Skeletal muscle cell (primary cell): ENCODE measurements around the gene SELENOF.

Experiments
- DNase-seq: peaks from one replicate; pipeline ENCODE4 v3.0.0-alpha.2; 2010; ENCODE audit warnings: low read depth
- H3K4me3 ChIP-seq: 2 replicates; pipeline ENCODE4 v1.5.1; 2011; ENCODE audit warnings: low read depth, mild to moderate bottlenecking, control low read depth, low read length, moderate library complexity

Gene SELENOF

DNA sequence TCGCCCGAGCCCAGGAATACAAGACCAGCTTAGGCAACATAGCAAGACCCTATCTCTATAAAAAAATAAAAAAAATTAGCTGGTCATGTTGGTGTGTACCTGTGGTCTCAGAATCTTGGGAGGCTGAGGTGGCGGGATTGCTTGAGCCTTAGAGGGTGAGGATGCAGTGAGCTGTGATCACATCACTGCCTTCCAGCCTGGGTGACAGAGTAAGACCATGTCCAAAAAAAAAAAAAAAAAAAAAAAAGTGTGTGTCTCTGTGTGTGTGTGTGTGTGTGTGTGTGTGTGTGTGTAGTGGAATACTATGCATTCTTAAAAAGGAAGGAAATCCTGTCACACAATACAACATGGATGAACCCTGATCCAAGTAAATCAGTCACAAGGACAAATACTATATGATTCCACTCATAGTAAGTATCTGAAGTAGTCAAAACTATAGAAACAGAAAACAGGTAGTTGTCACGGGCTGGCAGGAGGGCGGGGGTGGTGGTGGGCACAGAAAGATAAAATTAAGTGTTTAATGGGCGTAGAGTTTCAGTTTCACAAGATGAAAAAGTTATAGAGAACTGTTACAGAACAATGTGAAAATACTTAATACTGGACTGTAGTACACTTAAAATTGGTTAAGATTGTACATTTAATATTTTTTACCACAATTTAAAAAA is 47.8 kb downstream of the SELENOF start:
- no peak for DNase-seq
- no peak overlapping the region for H3K4me3 ChIP-seq

DNA sequence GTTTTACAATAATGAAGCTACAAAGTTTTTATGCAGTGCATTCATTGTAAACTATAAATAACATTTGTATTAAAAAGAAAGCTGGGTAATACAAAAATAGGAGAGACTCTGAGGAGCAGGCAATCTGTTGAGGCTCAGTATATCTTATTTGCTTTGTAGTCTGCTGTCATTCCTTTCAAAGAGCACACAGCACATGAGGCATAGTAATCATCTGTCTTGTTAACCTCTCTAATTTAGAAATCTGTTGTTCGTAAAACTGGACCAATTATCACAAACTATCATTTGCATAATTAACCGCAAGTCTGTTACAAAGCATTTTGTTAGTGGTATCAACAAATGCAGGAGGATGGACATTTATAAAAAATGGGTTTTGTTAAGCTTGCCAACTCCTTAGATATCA is 51.0 kb downstream of the SELENOF start:
- no peak overlapping the region for H3K4me3 ChIP-seq
- no peak for DNase-seq

DNA sequence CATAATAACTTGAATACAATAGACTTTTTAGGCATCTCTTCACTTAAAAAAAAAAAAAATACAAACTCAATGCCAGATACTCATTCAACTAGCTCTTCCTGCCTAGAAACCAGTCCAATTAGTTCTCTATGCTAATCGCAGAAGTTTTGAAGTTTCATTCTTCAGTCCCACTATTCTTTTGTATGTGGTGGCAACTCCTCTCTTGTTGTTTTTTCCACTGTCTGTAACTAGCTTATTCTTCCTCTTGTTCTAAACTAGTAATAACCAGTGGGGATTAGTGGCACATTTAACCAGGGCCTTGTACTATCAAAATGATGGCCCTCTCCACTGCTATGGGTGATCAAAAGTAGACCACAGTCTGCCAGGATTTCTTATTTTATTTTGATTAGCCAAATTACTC is 52.5 kb downstream of the SELENOF start:
- no peak for DNase-seq
- H3K4me3 ChIP-seq = no peak overlapping the region

DNA sequence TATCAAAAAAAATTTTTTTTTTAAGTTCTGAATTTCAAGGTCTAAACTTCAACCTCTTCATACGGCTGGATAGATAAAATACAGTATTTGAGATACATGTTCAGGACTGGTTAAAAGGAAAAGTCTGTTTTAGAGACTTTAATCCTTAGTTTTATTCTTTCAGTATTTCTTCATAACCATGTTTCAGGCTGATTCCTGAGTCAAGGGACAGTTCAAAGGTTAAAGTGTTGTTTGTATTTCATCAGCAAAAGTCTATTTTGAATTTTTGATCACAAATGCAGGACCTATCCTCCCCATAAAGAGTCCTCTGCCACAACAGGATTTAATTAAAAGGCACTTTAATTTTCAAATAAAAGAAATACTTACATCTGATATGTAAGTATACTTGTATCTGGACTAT is 53.5 kb downstream of the SELENOF start:
- H3K4me3 ChIP-seq = no peak overlapping the region
- DNase-seq = no peak

DNA sequence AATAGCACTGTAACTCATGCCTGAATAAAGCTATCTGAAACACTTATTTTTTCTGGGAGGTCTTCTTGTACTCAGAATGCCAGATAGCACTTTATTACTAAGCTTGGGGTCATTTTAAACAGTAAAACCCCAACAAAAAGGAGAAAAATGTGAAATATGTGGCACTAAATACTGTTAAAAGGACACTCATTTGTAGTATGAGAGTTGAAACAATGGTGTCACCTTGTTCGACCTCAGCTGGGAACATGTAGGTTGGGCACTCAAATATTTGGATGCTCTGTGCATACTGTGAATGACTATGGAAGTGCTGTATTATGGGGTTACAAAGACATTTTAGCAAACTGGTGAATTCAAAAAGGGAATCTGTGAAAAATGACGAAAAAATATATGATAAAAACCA is 53.9 kb downstream of the SELENOF start:
- DNase-seq = no peak
- H3K4me3 ChIP-seq = no peak overlapping the region

DNA sequence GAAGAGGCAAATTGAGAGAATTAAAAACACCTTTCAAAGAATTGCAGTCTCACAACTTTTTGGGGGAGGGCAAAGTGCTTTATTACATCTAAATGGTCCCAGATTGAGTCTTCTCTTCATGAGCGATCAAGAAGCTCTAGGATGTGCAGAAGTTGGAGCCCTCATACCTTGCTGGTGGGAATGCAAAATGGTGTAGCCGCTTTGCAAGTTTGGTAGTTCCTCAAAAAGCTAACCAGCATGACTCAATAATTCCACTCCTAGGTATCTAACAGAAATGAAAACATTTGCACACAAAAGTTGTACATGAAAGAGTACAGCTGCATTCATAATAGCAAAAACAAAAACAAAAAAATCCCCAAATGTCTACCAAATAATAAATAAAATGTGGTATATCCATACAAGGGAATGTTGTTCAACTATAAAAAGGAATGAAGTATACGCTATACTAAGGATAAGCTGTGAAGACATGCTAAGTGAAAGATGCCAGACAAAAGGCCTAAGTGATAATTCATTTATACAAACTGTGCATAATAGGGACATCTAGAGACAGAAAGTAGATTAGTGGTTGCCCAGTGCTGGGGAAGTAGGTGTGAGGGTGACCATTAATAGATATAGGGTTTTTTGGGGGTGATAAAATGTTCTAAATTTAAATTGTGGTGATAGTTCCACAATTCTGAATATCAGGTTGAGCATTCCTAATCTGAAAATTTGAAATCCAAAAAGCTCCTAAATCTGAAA is 55.2 kb downstream of the SELENOF start:
- H3K4me3 ChIP-seq = no peak overlapping the region
- no peak for DNase-seq

DNA sequence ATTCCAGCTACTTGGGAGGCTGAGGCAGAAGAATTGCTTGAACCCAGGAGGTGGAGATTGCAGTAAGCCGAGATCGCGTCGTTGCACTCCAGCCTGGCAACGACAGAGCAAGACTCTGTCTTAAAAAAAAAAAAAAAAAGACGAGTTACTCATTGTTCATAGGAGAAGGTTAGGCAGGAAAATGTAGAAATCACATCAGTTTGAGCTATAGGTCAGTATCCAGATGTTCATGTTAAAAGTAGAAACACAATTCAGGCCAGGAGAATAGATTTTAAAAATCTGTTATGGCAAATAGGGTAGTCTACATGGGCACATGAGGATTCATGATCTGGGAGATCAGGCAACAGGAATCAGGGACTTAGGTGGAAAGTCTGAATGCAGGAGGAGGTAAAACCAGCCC is 57.7 kb downstream of the SELENOF start:
- no peak for DNase-seq
- no peak overlapping the region for H3K4me3 ChIP-seq

DNA sequence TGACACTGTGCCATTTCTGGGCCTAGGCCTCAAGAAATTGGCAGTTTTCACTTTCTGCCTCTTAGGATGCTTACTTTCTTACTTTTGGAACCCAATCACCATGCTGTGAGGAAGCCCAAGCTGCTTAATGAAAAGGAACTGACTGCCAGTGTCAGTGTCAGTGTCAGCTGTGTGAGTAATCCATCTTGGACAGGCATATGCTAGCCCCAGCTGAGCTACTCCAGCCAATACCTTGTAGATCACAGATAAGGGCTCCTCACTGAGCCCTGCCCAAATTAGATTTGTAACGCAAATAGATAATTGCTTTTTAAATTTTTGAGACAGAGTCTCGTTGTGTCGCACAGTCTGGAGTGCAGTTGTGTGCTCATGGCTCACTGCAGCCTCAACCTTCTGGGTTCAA is 59.6 kb downstream of the SELENOF start:
- DNase-seq = no peak
- H3K4me3 ChIP-seq = no peak overlapping the region

DNA sequence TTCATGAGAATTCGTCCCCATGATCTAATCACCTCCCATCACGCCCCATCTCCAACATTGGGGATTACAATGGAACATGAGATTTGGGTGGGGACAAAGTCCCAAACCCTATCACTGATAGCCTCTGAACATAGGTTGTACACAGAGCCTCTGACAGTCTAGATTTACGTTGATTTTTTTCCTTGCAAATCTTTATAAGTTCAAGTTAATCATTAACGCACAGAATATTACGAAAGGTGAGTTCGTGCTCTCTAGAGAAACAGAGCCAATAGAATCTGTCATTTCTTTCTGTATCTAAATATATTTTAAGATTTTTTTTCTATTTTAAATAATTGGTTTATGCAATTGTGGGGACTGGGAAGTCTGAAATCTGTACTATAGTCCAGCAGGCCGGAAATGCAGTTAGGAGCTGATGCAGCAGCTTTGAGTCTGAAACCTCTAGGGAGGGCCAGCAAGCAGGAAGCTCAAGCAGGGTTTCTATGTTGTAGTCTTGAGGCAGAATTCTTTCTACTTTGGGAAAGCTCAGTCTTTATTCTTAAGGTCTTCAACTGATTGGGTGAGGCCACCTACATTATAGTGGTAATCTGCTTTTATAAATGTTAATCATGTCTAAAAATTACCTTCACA is 61.0 kb downstream of the SELENOF start:
- DNase-seq = no peak
- no peak overlapping the region for H3K4me3 ChIP-seq

DNA sequence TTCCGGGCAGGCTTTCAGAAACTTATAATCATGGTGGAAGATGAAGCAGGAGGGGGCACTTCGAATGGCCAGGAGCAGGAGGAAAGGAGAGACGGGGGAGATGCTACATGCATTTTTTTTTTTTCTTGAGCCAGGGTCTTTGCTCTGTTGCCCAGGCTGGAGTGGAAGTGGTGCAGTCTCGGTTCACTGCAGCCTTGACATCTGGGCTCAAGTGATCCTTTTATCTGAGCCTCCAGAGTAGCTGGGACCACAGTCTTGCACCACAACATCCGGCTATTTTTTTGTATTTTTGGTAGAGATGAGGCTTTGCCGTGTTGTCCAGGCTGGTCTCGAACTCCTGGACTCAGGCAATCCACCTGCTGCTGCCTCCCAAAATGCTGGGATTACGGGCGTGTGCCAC is 61.6 kb downstream of the SELENOF start:
- no peak for DNase-seq
- H3K4me3 ChIP-seq = no peak overlapping the region

DNA sequence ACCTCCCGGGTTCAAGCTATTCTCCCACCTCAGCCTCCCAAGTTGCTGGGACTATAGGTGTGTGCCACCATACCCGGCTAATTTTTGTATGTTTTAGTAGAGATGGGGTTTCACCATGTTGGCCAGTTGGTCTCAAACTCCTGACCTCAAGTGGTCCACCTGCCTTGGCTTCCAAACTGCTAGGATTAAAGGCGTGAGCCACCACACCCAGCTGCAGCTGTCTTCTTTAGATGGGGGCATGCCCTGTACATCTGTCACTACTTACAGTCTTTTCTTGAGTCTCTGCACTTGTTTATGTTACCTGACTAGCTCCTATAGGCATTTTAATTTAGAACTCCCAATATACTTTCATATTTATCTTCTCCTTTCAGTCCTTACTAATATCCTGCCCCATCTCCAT is 64.2 kb downstream of the SELENOF start:
- no peak overlapping the region for H3K4me3 ChIP-seq
- no peak for DNase-seq

DNA sequence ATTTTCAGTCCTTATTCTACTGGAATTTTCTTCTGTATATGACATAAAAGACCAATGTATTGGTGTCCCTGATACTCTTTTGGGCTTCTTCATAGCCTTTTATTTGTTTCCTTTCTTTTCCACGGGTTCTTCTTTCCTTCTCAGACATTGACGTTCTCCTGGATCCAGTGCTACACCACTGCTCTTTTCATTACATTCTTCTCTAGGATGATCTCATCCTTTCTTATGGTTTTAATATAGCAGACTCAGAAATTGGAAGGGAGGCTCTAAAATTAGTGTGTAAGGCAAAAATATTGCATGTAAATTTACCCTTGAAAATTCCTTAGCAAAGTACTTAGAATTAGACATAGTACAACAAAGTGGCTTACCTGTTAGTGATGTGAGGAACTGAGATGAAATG is 65.3 kb downstream of the SELENOF start:
- DNase-seq = no peak
- H3K4me3 ChIP-seq = no peak overlapping the region

DNA sequence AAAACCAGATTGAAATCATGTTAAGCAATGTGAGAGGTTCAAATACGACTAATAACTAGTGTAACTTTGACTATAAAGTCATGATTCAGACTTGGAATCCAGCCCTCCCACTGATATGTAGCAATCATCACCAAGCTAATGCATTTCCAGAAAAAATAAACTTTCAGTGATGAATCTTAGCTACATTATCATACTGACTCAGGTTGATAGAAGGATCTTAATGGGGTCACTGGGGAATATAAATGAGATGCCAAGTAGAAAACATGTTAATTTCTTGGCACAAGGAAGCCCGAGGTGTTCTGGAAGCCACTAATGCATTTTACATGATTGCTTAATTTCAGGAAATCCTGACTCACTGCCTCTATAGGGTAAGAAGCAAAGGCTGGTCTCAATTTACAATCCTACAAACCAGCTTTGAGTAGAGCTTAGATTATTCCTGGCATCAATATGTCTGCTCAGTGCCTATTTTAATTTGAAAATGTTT is 67.7 kb downstream of the SELENOF start:
- peak; percentile 96 for DNase-seq
- H3K4me3 ChIP-seq = no peak overlapping the region

DNA sequence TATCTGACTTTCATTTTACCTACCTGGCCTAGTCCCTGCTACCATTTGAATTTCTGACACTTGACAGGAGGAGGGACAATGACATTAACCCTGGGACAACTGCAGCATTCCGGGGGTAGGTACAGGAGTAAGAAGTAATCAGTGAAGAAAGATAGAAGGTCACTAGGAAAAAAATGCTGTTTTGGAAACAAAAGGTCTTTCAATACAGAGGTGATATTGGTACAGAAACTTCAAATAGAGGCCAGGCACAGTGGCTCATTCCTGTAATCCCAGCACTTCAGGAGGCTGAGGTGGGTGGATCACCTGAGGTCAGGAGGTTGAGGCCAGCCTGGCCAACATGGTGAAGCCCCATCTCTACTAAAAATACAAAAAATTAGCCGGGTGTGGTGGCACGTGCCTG is 68.4 kb downstream of the SELENOF start:
- DNase-seq = no peak

DNA sequence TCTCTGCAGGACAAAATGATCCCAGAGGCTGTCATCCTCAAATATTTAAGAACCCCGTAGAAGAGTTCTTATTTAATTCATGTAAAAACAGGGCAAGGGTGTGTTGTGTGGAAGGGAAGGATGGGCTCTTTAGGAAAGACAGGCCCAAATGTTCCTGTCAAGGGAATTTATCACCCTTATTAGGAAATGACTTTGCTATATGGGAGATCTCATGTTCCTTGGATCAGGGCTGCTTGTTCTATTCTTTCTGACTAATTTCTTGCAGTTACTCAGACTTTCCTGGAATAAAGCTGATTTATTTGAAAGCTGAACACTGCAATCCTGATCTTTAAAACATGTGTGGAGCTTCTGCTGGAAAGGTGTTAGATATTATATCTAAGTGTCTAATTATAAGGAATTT is 72.8 kb downstream of the SELENOF start:
- peak; percentile 43 for DNase-seq

More for the DNA sequence above, 68.4 kb downstream of the SELENOF start:
- no peak overlapping the region for H3K4me3 ChIP-seq

DNA sequence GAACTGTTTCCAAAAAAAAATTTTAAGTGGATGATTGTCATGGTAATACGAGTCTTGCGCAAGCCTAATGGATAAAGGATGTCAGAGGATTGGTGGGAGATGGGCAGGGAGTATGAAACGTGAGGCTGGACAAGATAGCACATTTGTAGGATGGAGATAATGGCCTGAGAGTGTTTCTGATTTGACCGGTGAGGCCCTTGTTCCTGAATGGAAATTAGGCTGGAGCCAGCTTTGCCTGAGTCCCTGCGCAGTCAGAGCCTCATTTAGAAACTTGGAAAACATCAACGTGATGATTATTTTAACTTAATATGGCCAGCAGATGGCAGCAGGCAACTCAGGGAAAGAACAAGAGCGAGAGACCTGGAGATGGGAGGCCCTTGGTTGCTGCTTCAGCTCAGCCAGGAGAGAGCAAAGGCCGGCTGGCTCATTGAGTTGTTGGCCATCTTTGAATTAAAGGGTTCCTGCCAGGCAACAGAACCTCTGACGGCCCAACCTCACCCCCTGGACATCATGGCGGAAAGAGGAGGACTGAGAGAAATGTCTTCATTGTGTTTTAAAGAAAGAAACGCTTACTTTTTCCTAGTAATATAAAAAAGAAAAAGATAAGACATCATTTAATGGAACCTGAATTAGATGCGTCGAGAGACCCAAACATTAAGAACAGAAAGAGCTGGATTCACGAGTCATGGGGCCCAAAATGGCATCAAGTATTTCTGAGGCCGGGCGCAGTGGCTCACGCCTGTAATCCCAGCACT is 80.3 kb downstream of the SELENOF start:
- H3K4me3 ChIP-seq = no peak overlapping the region
- DNase-seq = peak; percentile 58

More for the DNA sequence above, 72.8 kb downstream of the SELENOF start:
- H3K4me3 ChIP-seq = no peak overlapping the region

DNA sequence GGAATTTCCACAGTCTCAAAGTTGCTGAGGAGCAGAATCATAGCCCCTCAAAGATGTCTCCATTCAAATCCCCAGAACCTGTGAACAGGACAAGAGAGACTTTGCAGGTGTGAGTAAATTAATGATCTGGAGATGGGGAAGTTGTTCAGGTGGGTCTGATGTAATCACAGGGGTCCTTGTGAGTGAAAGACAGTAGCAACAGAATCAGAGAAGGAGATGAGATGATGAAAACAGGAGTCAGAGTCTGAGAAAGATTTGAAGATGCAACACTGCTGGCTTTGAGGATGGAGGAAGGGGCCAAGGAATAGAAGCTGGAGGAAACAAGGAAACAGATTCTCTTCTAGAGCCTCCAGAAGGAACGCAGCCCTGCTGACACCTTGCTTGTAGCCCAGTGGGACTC is 81.5 kb downstream of the SELENOF start:
- no peak overlapping the region for H3K4me3 ChIP-seq
- DNase-seq = no peak

DNA sequence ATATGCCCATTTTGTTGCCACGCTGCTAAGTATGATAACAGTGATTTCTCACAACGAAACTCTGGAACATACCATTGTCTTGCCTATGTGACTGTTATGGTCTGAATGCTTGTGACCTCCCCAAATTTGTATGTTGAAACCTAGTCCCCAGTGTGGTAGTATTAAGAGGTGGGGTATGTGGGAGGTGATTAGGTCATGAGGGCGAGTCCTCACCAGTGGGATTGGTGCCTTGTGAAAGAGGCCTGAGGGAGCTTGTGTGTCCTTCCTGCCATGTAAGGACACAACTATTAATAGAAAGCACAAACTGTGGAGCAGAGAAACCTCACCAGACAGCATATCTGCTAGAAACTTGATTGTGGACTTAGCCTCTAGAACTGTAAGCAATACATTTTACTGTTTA is 84.6 kb downstream of the SELENOF start:
- H3K4me3 ChIP-seq = no peak overlapping the region
- DNase-seq = no peak

DNA sequence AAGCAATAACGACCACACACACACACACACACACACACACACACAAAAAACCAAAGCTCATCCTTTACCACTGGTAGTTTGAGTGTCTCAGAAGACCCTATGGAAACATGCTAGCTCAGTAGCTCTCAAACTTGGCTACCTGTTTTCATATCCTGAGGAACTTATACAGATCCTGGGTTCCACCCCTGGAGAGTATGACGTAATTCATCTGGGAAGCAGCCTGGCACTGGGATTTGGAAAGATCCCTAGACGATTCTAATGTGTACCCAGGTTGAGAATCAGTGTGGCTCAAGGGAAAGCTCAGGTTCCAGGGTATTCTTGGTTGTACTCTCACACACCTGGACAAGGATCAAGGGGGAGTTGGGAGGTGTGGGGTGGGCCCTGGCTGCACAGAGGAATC is 85.9 kb downstream of the SELENOF start:
- no peak for DNase-seq
- no peak overlapping the region for H3K4me3 ChIP-seq

DNA sequence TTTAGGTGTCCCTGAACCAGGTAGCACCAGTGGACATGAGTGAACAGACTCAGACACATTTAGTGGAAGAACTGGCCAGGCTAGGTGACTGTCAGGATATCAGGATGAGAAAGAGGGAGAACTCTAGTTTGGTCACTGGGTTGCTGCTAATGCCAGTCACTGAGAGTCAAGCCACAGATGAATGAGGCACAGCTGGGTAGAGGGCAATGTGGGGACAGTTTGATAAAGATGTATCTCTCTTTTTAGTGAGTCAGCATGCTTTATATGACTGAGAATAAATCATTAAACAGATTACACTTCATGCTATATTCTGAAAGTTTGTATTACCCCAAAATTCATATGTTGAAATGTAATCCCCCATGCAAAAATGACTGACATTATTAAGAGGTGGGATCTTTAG is 87.1 kb downstream of the SELENOF start:
- H3K4me3 ChIP-seq = no peak overlapping the region
- DNase-seq = no peak
